ENCODE measurements around the gene AGFG2. TPM values are rescaled to one million over a fixed set of nuclear protein-coding genes. Genes with fewer than 3 reads are reported as not detected.

The AGFG2 gene
- total RNA-seq, 4 donors from 2014 or later = 63.8 to 154 (median 102) TPM

- intact Hi-C loops (cut with DNase I; ENCODE audit: low total_unique reads) (loop anchor here (2.0 kb wide), 1 partner anchor 64 kb away; no protein-coding TSS in a partner anchor), in situ Hi-C loops (cut with MboI; ENCODE audit: low pct_ligation_motif_present in 1 of 4, low pct_unique_long_range_greater_than_20kb in 1 of 4, low sequenced_read_pairs in 3 of 4) (loop anchor here in 2 of 4 donors (5.0 to 10.0 kb wide), 2 partner anchors 68 to 80 kb away; partner anchors contain the start of gene NYAP1 (in 1 of the 2))
- Histone ChIP-seq H3K9me3 (no peaks in the 10 kb centered on the region), H3K27me3 (no peaks in the 10 kb centered on the region), H3K36me3 (peaks cover 0 to 37% (median 7%) of the 10 kb centered on the region in 4 donors), H3K4me3 (no peak overlapping the region), H3K4me1 (peaks cover 9 to 27% (median 14%) of the 10 kb centered on the region in 4 donors), H3K27ac (no peak overlapping the region)
- TF ChIP-seq EP300 (IDR thresholded peaks at IDR 0.05; ENCODE audit: low read depth) = no peak
- no peak for TF ChIP-seq POLR2AphosphoS5 (IDR thresholded peaks at IDR 0.05)
- no peak for DNase-seq
- 93 to 100% methylated on average over 2 of the region's 2 CpGs for WGBS, 2 donors (ENCODE audit: low coverage in 1 of 2)
Measured at GRCh38 chr7:100552532-100552931, 13.5 kb downstream of the AGFG2 start.

GRCh38 chr7:100553032-100553431, 14.0 kb downstream of the AGFG2 start:
- intact Hi-C loops (cut with DNase I; ENCODE audit: low total_unique reads) = loop anchor here (2.0 kb wide), 1 partner anchor 64 kb away; no protein-coding TSS in a partner anchor
- in situ Hi-C loops (cut with MboI; ENCODE audit: low pct_ligation_motif_present in 1 of 4, low pct_unique_long_range_greater_than_20kb in 1 of 4, low sequenced_read_pairs in 3 of 4) = loop anchor here in 2 of 4 donors (5.0 to 10.0 kb wide), 2 partner anchors 68 to 81 kb away; partner anchors contain the start of gene NYAP1 (in 1 of the 2)
- 94 to 100% methylated on average over 2 to 3 of the region's 3 CpGs for WGBS, 2 donors (ENCODE audit: low coverage in 1 of 2)
- H3K36me3 ChIP-seq = peaks cover 0 to 37% (median 7%) of the 10 kb centered on the region in 4 donors
- TF ChIP-seq EP300 (IDR thresholded peaks at IDR 0.05; ENCODE audit: low read depth) (no peak), CTCF (IDR thresholded peaks at IDR 0.05) (no peak), POLR2A (IDR thresholded peaks at IDR 0.05) (no peak), POLR2AphosphoS5 (IDR thresholded peaks at IDR 0.05) (no peak)
- DNase-seq = no peak
- H3K9me3 ChIP-seq = no peaks in the 10 kb centered on the region
- H3K27ac ChIP-seq = no peak overlapping the region
- no peak overlapping the region for H3K4me3 ChIP-seq
- H3K4me1 ChIP-seq = peaks cover 4 to 22% (median 9%) of the 10 kb centered on the region in 4 donors
- no peaks in the 10 kb centered on the region for H3K27me3 ChIP-seq

GRCh38 chr7:100555701-100556100, 16.7 kb downstream of the AGFG2 start:
- H3K27me3 ChIP-seq = no peaks in the 10 kb centered on the region
- WGBS, 2 donors (ENCODE audit: low coverage in 1 of 2) = 70 to 80% methylated on average over 3 to 5 of the region's 5 CpGs
- H3K27ac ChIP-seq = peak overlapping the region in 3 of 4 donors; percentile 40 to 72 (median 42)
- H3K4me1 ChIP-seq = peaks cover 0 to 25% (median 7%) of the 10 kb centered on the region in 4 donors
- DNase-seq = no peak
- TF ChIP-seq CTCF (IDR thresholded peaks at IDR 0.05) (no peak), POLR2AphosphoS5 (IDR thresholded peaks at IDR 0.05) (no peak), POLR2A (IDR thresholded peaks at IDR 0.05) (no peak), EP300 (IDR thresholded peaks at IDR 0.05; ENCODE audit: low read depth) (no peak)
- in situ Hi-C loops (cut with MboI; ENCODE audit: low pct_ligation_motif_present in 1 of 4, low pct_unique_long_range_greater_than_20kb in 1 of 4, low sequenced_read_pairs in 3 of 4) (loop anchor here in 3 of 4 donors (5.0 to 10.0 kb wide), 3 partner anchors 71 to 83 kb away; partner anchors contain the start of genes NYAP1 (in 1 of the 3) and TSC22D4 (in 1 of the 3)), intact Hi-C loops (cut with DNase I; ENCODE audit: low total_unique reads) (loop anchor here (2.0 kb wide), 1 partner anchor 61 kb away; no protein-coding TSS in a partner anchor)
- peaks cover 0 to 30% (median 5%) of the 10 kb centered on the region in 4 donors for H3K36me3 ChIP-seq
- H3K9me3 ChIP-seq = no peaks in the 10 kb centered on the region
- H3K4me3 ChIP-seq = no peak overlapping the region

- no peaks in the 10 kb centered on the region for H3K27me3 ChIP-seq
- no peaks in the 10 kb centered on the region for H3K9me3 ChIP-seq
- 61 to 65% methylated on average over 3 to 4 of the region's 4 CpGs for WGBS, 2 donors (ENCODE audit: low coverage in 1 of 2)
- H3K27ac ChIP-seq = no peak overlapping the region
- no peak for TF ChIP-seq POLR2AphosphoS5 (IDR thresholded peaks at IDR 0.05)
- in situ Hi-C loops (cut with MboI; ENCODE audit: low pct_ligation_motif_present in 1 of 4, low pct_unique_long_range_greater_than_20kb in 1 of 4, low sequenced_read_pairs in 3 of 4) (loop anchor here in 3 of 4 donors (5.0 to 10.0 kb wide), 3 partner anchors 72 to 84 kb away; partner anchors contain the start of genes NYAP1 (in 1 of the 3) and TSC22D4 (in 1 of the 3)), intact Hi-C loops (cut with DNase I; ENCODE audit: low total_unique reads) (no loop called here)
- no peak for DNase-seq
- no peak overlapping the region for H3K4me3 ChIP-seq
- peaks cover 0 to 25% (median 7%) of the 10 kb centered on the region in 4 donors for H3K4me1 ChIP-seq
- peaks cover 0 to 25% (median 5%) of the 10 kb centered on the region in 4 donors for H3K36me3 ChIP-seq
Measured at GRCh38 chr7:100556541-100556940, 17.5 kb downstream of the AGFG2 start.

GRCh38 chr7:100559127-100559526, 20.1 kb downstream of the AGFG2 start:
- TF ChIP-seq POLR2A (IDR thresholded peaks at IDR 0.05) (no peak), POLR2AphosphoS5 (IDR thresholded peaks at IDR 0.05) (no peak), CTCF (IDR thresholded peaks at IDR 0.05) (no peak), EP300 (IDR thresholded peaks at IDR 0.05; ENCODE audit: low read depth) (no peak)
- Histone ChIP-seq H3K9me3 (no peaks in the 10 kb centered on the region), H3K36me3 (peaks cover 0 to 20% (median 9%) of the 10 kb centered on the region in 4 donors), H3K27me3 (no peaks in the 10 kb centered on the region), H3K27ac (peak overlapping the region; percentile 24 to 38 (median 30)), H3K4me3 (no peak overlapping the region), H3K4me1 (peaks cover 0 to 24% (median 7%) of the 10 kb centered on the region in 4 donors)
- intact Hi-C loops (cut with DNase I; ENCODE audit: low total_unique reads) (no loop called here), in situ Hi-C loops (cut with MboI; ENCODE audit: low pct_ligation_motif_present in 1 of 4, low pct_unique_long_range_greater_than_20kb in 1 of 4, low sequenced_read_pairs in 3 of 4) (loop anchor here in 3 of 4 donors (5.0 to 10.0 kb wide), 3 partner anchors 74 to 87 kb away; partner anchors contain the start of genes NYAP1 (in 1 of the 3) and TSC22D4 (in 1 of the 3))
- DNase-seq = no peak
- 59% methylated on average over 4 of the region's 4 CpGs; no CpG with 5 or more reads in 1 of the 2 donors for WGBS, 2 donors (ENCODE audit: low coverage in 1 of 2)

Data from transverse colon (tissue), 4 donors.